ENCODE results near the gene NBPF11.
"Not testable (repeated sequence)": the region's sequence is repeated elsewhere in the genome, so short reads cannot be mapped to it uniquely, and the experiment has no call there.

Gene NBPF11

GRCh38 chr1:148151911-148152656, at the start of gene NBPF11:
Gene NBPF11, minus strand, starts transcription at chr1:148152281. Its CDS starts 25,278 bp downstream, at chr1:148127003.
- DNase-seq (ENCODE audit: low read depth): peak; percentile 49

GRCh38 chr1:148197396-148197795, 45.3 kb upstream of the NBPF11 start:
- not testable (repeated sequence) for DNase-seq (ENCODE audit: low read depth); H3K4me3 ChIP-seq (ENCODE audit: low read depth, low read length)

More at GRCh38 chr1:148151911-148152656, at the start of gene NBPF11:
- peak within 1 kb of the TSS; percentile 68 for H3K4me3 ChIP-seq (ENCODE audit: low read depth, low read length)

- H3K4me3 ChIP-seq (ENCODE audit: low read depth, low read length); DNase-seq (ENCODE audit: low read depth): not testable (repeated sequence)
Observed at GRCh38 chr1:148196949-148197348, 44.9 kb upstream of the NBPF11 start.

- DNase-seq (ENCODE audit: low read depth); H3K4me3 ChIP-seq (ENCODE audit: low read depth, low read length): not testable (repeated sequence)
Observed at GRCh38 chr1:148195115-148195514, 43.0 kb upstream of the NBPF11 start.

- H3K4me3 ChIP-seq (ENCODE audit: low read depth, low read length); DNase-seq (ENCODE audit: low read depth): not testable (repeated sequence)
Observed at GRCh38 chr1:148188768-148189167, 36.7 kb upstream of the NBPF11 start.

- H3K4me3 ChIP-seq (ENCODE audit: low read depth, low read length); DNase-seq (ENCODE audit: low read depth): not testable (repeated sequence)
Observed at GRCh38 chr1:148178682-148179081, 26.6 kb upstream of the NBPF11 start.

GRCh38 chr1:148175414-148175813, 23.3 kb upstream of the NBPF11 start:
- H3K4me3 ChIP-seq (ENCODE audit: low read depth, low read length): not testable (repeated sequence)

GRCh38 chr1:148171995-148172394, 19.9 kb upstream of the NBPF11 start:
- not testable (repeated sequence) for DNase-seq (ENCODE audit: low read depth); H3K4me3 ChIP-seq (ENCODE audit: low read depth, low read length)

More at GRCh38 chr1:148175414-148175813, 23.3 kb upstream of the NBPF11 start:
- not testable (repeated sequence) for DNase-seq (ENCODE audit: low read depth)

GRCh38 chr1:148166558-148167492, 14.7 kb upstream of the NBPF11 start:
- DNase-seq (ENCODE audit: low read depth): peak; percentile 6
- TF ChIP-seq CTCF (IDR thresholded peaks at IDR 0.05; ENCODE audit: control insufficient read depth, extremely low read depth, insufficient read depth): no peak
- no peak overlapping the region for H3K4me3 ChIP-seq (ENCODE audit: low read depth, low read length)

GRCh38 chr1:148162363-148162762, 10.3 kb upstream of the NBPF11 start:
- DNase-seq (ENCODE audit: low read depth): no peak
- TF ChIP-seq CTCF (IDR thresholded peaks at IDR 0.05; ENCODE audit: control insufficient read depth, extremely low read depth, insufficient read depth): no peak
- no peak overlapping the region for H3K4me3 ChIP-seq (ENCODE audit: low read depth, low read length)

- H3K4me3 ChIP-seq (ENCODE audit: low read depth, low read length): no peak overlapping the region
- no peak for DNase-seq (ENCODE audit: low read depth)
- no peak for TF ChIP-seq CTCF (IDR thresholded peaks at IDR 0.05; ENCODE audit: control insufficient read depth, extremely low read depth, insufficient read depth)
Observed at GRCh38 chr1:148161053-148161901, 9.2 kb upstream of the NBPF11 start.

Measured in LNCaP clone FGC (cell line).